SIG-M5 treated with dmso at 0.1 percent for 504 hours (cell line): ENCODE measurements around the gene COL17A1.

Source experiments
- DNase-seq: peaks from one replicate; lab custom pipeline; 2025; ENCODE audit not compliant: unreplicated experiment; lab: John Stamatoyannopoulos, UW

The COL17A1 gene

GRCh38 chr10:104098358-104098925 lies 12.8 kb upstream of the COL17A1 start:
- no peak for DNase-seq

- DNase-seq: no peak
Measured at GRCh38 chr10:104096692-104097091, 11.0 kb upstream of the COL17A1 start.

GRCh38 chr10:104092749-104093148 lies 7.1 kb upstream of the COL17A1 start:
- DNase-seq: no peak

GRCh38 chr10:104090611-104091010 lies 4.9 kb upstream of the COL17A1 start:
- DNase-seq: no peak

GRCh38 chr10:104089621-104090020 lies 3.9 kb upstream of the COL17A1 start:
- no peak for DNase-seq

- DNase-seq: no peak
Measured at GRCh38 chr10:104088239-104088638, 2.6 kb upstream of the COL17A1 start.

- DNase-seq: no peak
Measured at GRCh38 chr10:104084482-104085142, 1.1 kb downstream of the COL17A1 start.

- no peak for DNase-seq
Measured at GRCh38 chr10:104081998-104082397, 3.7 kb downstream of the COL17A1 start.

- no peak for DNase-seq
Measured at GRCh38 chr10:104080762-104081161, 4.9 kb downstream of the COL17A1 start.

GRCh38 chr10:104077663-104078151 lies 8.0 kb downstream of the COL17A1 start:
- DNase-seq: no peak

GRCh38 chr10:104077247-104077646 lies 8.4 kb downstream of the COL17A1 start:
- DNase-seq: no peak

GRCh38 chr10:104076743-104077160 lies 8.9 kb downstream of the COL17A1 start:
- DNase-seq: no peak

GRCh38 chr10:104074505-104074904 lies 11.2 kb downstream of the COL17A1 start:
- DNase-seq: no peak

- DNase-seq: no peak
Measured at GRCh38 chr10:104072786-104073185, 12.9 kb downstream of the COL17A1 start.

GRCh38 chr10:104069613-104070012 lies 16.1 kb downstream of the COL17A1 start:
- no peak for DNase-seq

GRCh38 chr10:104067525-104067924 lies 18.2 kb downstream of the COL17A1 start:
- no peak for DNase-seq

GRCh38 chr10:104066945-104067344 lies 18.7 kb downstream of the COL17A1 start:
- no peak for DNase-seq

GRCh38 chr10:104065748-104066147 lies 19.9 kb downstream of the COL17A1 start:
- DNase-seq: no peak

GRCh38 chr10:104061196-104061595 lies 24.5 kb downstream of the COL17A1 start:
- no peak for DNase-seq

GRCh38 chr10:104059364-104059763 lies 26.3 kb downstream of the COL17A1 start:
- no peak for DNase-seq

- no peak for DNase-seq
Measured at GRCh38 chr10:104057717-104058116, 28.0 kb downstream of the COL17A1 start.

GRCh38 chr10:104056619-104057273 lies 28.9 kb downstream of the COL17A1 start:
- no peak for DNase-seq
